HG03175 (cell line): Measurements from ENCODE around the gene CCL4L2.
"Not testable (repeated sequence)": the region's sequence is repeated elsewhere in the genome, so short reads cannot be mapped to it uniquely, and the experiment has no call there.

ENCODE experiments used
- ATAC-seq: cut with Tn5 transposase; IDR thresholded peaks from one replicate; pipeline ENCODE4 v1.9.1; 2021; ENCODE audit warnings: mild to moderate bottlenecking, moderate library complexity; ENCODE audit not compliant: unreplicated experiment

CCL4L2 gene

GRCh38 chr17:36194832-36195433, 15.9 kb upstream of the CCL4L2 start:
- ATAC-seq: not testable (repeated sequence)

- ATAC-seq: no peak
Observed at GRCh38 chr17:36195434-36196130, 15.3 kb upstream of the CCL4L2 start.

- ATAC-seq: no peak
Observed at GRCh38 chr17:36196131-36196486, 14.8 kb upstream of the CCL4L2 start.

GRCh38 chr17:36197387-36197703, 13.5 kb upstream of the CCL4L2 start:
- ATAC-seq: peak; percentile 10

GRCh38 chr17:36198831-36199465, 11.9 kb upstream of the CCL4L2 start:
- peak; percentile 24 for ATAC-seq

- not testable (repeated sequence) for ATAC-seq
Observed at GRCh38 chr17:36201102-36201501, 9.8 kb upstream of the CCL4L2 start.

GRCh38 chr17:36201506-36201905, 9.4 kb upstream of the CCL4L2 start:
- not testable (repeated sequence) for ATAC-seq

- ATAC-seq: no peak
Observed at GRCh38 chr17:36203335-36203734, 7.5 kb upstream of the CCL4L2 start.

GRCh38 chr17:36204724-36205500, 6.0 kb upstream of the CCL4L2 start:
- no peak for ATAC-seq

- peak; percentile 28 for ATAC-seq
Observed at GRCh38 chr17:36205637-36206485, 5.0 kb upstream of the CCL4L2 start.

- ATAC-seq: not testable (repeated sequence)
Observed at GRCh38 chr17:36206486-36206821, 4.4 kb upstream of the CCL4L2 start.

GRCh38 chr17:36207383-36207782, 3.5 kb upstream of the CCL4L2 start:
- not testable (repeated sequence) for ATAC-seq

GRCh38 chr17:36209575-36209974, 1.3 kb upstream of the CCL4L2 start:
- no peak for ATAC-seq

- ATAC-seq: not testable (repeated sequence)
Observed at GRCh38 chr17:36211484-36212271, 815 bp downstream of the CCL4L2 start.

GRCh38 chr17:36212272-36212605, 1.4 kb downstream of the CCL4L2 start:
- ATAC-seq: no peak

- ATAC-seq: no peak
Observed at GRCh38 chr17:36212966-36213365, 2.1 kb downstream of the CCL4L2 start.

GRCh38 chr17:36213695-36214094, 2.8 kb downstream of the CCL4L2 start:
- no peak for ATAC-seq

- no peak for ATAC-seq
Observed at GRCh38 chr17:36214918-36215317, 4.1 kb downstream of the CCL4L2 start.

GRCh38 chr17:36215406-36216308, 4.8 kb downstream of the CCL4L2 start:
- not testable (repeated sequence) for ATAC-seq
